Effector memory CD8-positive, alpha-beta T cell (primary cell): ENCODE results near the gene ATP2A1.
"Not testable (repeated sequence)": the region's sequence is repeated elsewhere in the genome, so short reads cannot be mapped to it uniquely, and the experiment has no call there.

Experiments used
- ATAC-seq: fragments of 150-1000 bp; cut with Tn5 transposase; replicated peaks from 2 replicates; pipeline ENCODE4 v1.10.0; 2021; ENCODE audit warnings: mild to moderate bottlenecking, moderate library complexity
- DNase-seq, 3 experiments: peaks; one replicate each; pipeline ENCODE4 v3.0.0; 2021
- H3K27ac Mint-ChIP-seq, 2 donors: one replicate each; pipeline ENCODE4 v1.8.0; 2022; ENCODE audit warnings: mild to moderate bottlenecking in 2 of 2, mixed read lengths in 2 of 2, moderate library complexity in 2 of 2
- H3K27me3 Mint-ChIP-seq, 2 donors: one replicate each; pipeline ENCODE4 v1.8.0; 2022; ENCODE audit warnings: mixed read lengths in 2 of 2
- H3K36me3 Mint-ChIP-seq: one replicate; pipeline ENCODE4 v1.8.0; 2022; ENCODE audit warnings: mild to moderate bottlenecking, moderate library complexity, mixed read lengths; ENCODE audit not compliant: insufficient read depth
- H3K4me1 Mint-ChIP-seq, 2 donors: one replicate each; pipeline ENCODE4 v1.8.0; 2022; ENCODE audit warnings: low read depth in 2 of 2, mixed read lengths in 2 of 2
- H3K4me3 Mint-ChIP-seq, 2 donors: one replicate each; pipeline ENCODE4 v1.8.0; 2022; ENCODE audit warnings: mild to moderate bottlenecking in 2 of 2, mixed read lengths in 2 of 2, moderate library complexity in 2 of 2
- H3K9me3 Mint-ChIP-seq, 2 donors: one replicate each; pipeline ENCODE4 v1.8.0; 2022; ENCODE audit warnings: mixed read lengths in 2 of 2

Gene ATP2A1

GRCh38 chr16:28931801-28932225 lies 53.5 kb downstream of the ATP2A1 start, which contains the start of gene CD19:
TSS of gene CD19 (plus strand) at chr16:28931971. CDS start at chr16:28932001, 30 bp downstream.
- no peaks in the 10 kb centered on the region for H3K27me3 Mint-ChIP-seq
- H3K4me3 Mint-ChIP-seq = peak within 1 kb of the TSS in 1 of 2 donors; percentile 41
- peak within 1 kb of the TSS; percentile 86 to 94 for H3K27ac Mint-ChIP-seq
- H3K4me1 Mint-ChIP-seq = peaks cover 15 to 16% of the 10 kb centered on the region in 2 donors
- no peak for ATAC-seq
- H3K9me3 Mint-ChIP-seq = no peaks in the 10 kb centered on the region
- no peak for DNase-seq
- peaks cover 9% of the 10 kb centered on the region for H3K36me3 Mint-ChIP-seq

- H3K36me3 Mint-ChIP-seq = peaks cover 9% of the 10 kb centered on the region
- H3K27ac Mint-ChIP-seq = peak overlapping the region in 1 of 2 donors; percentile 60
- no peaks in the 10 kb centered on the region for H3K9me3 Mint-ChIP-seq
- H3K4me3 Mint-ChIP-seq = no peak overlapping the region
- H3K27me3 Mint-ChIP-seq = no peaks in the 10 kb centered on the region
- ATAC-seq (no peak), DNase-seq (no peak)
- H3K4me1 Mint-ChIP-seq = peaks cover 16 to 17% of the 10 kb centered on the region in 2 donors
Measured at GRCh38 chr16:28932339-28933141, 54.3 kb downstream of the ATP2A1 start.

- Mint-ChIP-seq H3K9me3 (no peaks in the 10 kb centered on the region), H3K27me3 (no peaks in the 10 kb centered on the region), H3K27ac (no peak overlapping the region), H3K4me3 (no peak overlapping the region), H3K36me3 (peaks cover 9% of the 10 kb centered on the region), H3K4me1 (peaks cover 16 to 17% of the 10 kb centered on the region in 2 donors)
- no peak for ATAC-seq
- DNase-seq = no peak
Measured at GRCh38 chr16:28933171-28933570, 54.9 kb downstream of the ATP2A1 start.

- Mint-ChIP-seq H3K4me3 (no peak overlapping the region), H3K27me3 (no peaks in the 10 kb centered on the region), H3K9me3 (no peaks in the 10 kb centered on the region), H3K27ac (no peak overlapping the region), H3K4me1 (peaks cover 16 to 17% of the 10 kb centered on the region in 2 donors), H3K36me3 (peaks cover 9% of the 10 kb centered on the region)
- no peak for ATAC-seq
- DNase-seq = no peak
Measured at GRCh38 chr16:28935346-28935745, 57.1 kb downstream of the ATP2A1 start.

- ATAC-seq (peak; percentile 99), DNase-seq (peak; percentile 72 to 78 (median 73))
- Mint-ChIP-seq H3K36me3 (peaks cover 5% of the 10 kb centered on the region), H3K4me3 (peak overlapping the region; percentile 50 to 57), H3K4me1 (peaks cover 9 to 10% of the 10 kb centered on the region in 2 donors), H3K27me3 (no peaks in the 10 kb centered on the region), H3K27ac (peak overlapping the region in 1 of 2 donors; percentile 41), H3K9me3 (no peaks in the 10 kb centered on the region)
Measured at GRCh38 chr16:28935924-28936783, 57.9 kb downstream of the ATP2A1 start.

- ATAC-seq = no peak
- H3K4me1 Mint-ChIP-seq = peaks cover 9 to 10% of the 10 kb centered on the region in 2 donors
- H3K4me3 Mint-ChIP-seq = peak overlapping the region; percentile 50 to 57
- H3K27me3 Mint-ChIP-seq = no peaks in the 10 kb centered on the region
- H3K9me3 Mint-ChIP-seq = no peaks in the 10 kb centered on the region
- H3K36me3 Mint-ChIP-seq = peaks cover 5% of the 10 kb centered on the region
- no peak for DNase-seq
- H3K27ac Mint-ChIP-seq = peak overlapping the region in 1 of 2 donors; percentile 41
Measured at GRCh38 chr16:28936784-28937155, 58.5 kb downstream of the ATP2A1 start.

- Mint-ChIP-seq H3K4me1 (peaks cover 9 to 10% of the 10 kb centered on the region in 2 donors), H3K27ac (no peak overlapping the region), H3K4me3 (peak overlapping the region in 1 of 2 donors; percentile 30), H3K27me3 (no peaks in the 10 kb centered on the region), H3K9me3 (no peaks in the 10 kb centered on the region), H3K36me3 (peaks cover 5% of the 10 kb centered on the region)
- ATAC-seq (no peak), DNase-seq (no peak)
Measured at GRCh38 chr16:28937222-28937876, 59.1 kb downstream of the ATP2A1 start.

- ATAC-seq = no peak
- H3K27ac Mint-ChIP-seq = no peak overlapping the region
- DNase-seq = no peak
- no peak overlapping the region for H3K4me3 Mint-ChIP-seq
- H3K9me3 Mint-ChIP-seq = no peaks in the 10 kb centered on the region
- H3K4me1 Mint-ChIP-seq = peaks cover 9 to 10% of the 10 kb centered on the region in 2 donors
- no peaks in the 10 kb centered on the region for H3K27me3 Mint-ChIP-seq
- H3K36me3 Mint-ChIP-seq = peaks cover 5% of the 10 kb centered on the region
Measured at GRCh38 chr16:28938721-28939120, 60.4 kb downstream of the ATP2A1 start.

GRCh38 chr16:28939825-28940224 lies 61.5 kb downstream of the ATP2A1 start:
- DNase-seq, H3K36me3 Mint-ChIP-seq, ATAC-seq, H3K27ac Mint-ChIP-seq, H3K4me3 Mint-ChIP-seq, H3K9me3 Mint-ChIP-seq, H3K27me3 Mint-ChIP-seq: not testable (repeated sequence)
- H3K4me1 Mint-ChIP-seq = peaks cover 9 to 10% of the 10 kb centered on the region in 2 donors

GRCh38 chr16:28943281-28943680 lies 65.0 kb downstream of the ATP2A1 start:
- Mint-ChIP-seq H3K36me3 (no peaks in the 10 kb centered on the region), H3K4me3 (no peak overlapping the region), H3K4me1 (peaks cover 7 to 8% of the 10 kb centered on the region in 2 donors), H3K9me3 (no peaks in the 10 kb centered on the region), H3K27me3 (no peaks in the 10 kb centered on the region), H3K27ac (no peak overlapping the region)
- ATAC-seq (no peak), DNase-seq (no peak)

- DNase-seq (no peak), ATAC-seq (no peak)
- H3K27ac Mint-ChIP-seq = no peak overlapping the region
- peaks cover 9% of the 10 kb centered on the region for H3K36me3 Mint-ChIP-seq
- no peaks in the 10 kb centered on the region for H3K27me3 Mint-ChIP-seq
- no peaks in the 10 kb centered on the region for H3K9me3 Mint-ChIP-seq
- H3K4me3 Mint-ChIP-seq = no peak overlapping the region
- peaks cover 15 to 19% of the 10 kb centered on the region in 2 donors for H3K4me1 Mint-ChIP-seq
Measured at GRCh38 chr16:28946681-28947080, 68.4 kb downstream of the ATP2A1 start.

- ATAC-seq = peak; percentile 93
- H3K36me3 Mint-ChIP-seq = peaks cover 35% of the 10 kb centered on the region
Measured at GRCh38 chr16:28950648-28951409, 72.5 kb downstream of the ATP2A1 start, which contains the start of gene NFATC2IP. TSS of gene NFATC2IP (plus strand) at chr16:28950937. CDS start at chr16:28951012, 75 bp downstream.

More at GRCh38 chr16:28950648-28951409, 72.5 kb downstream of the ATP2A1 start, which contains the start of gene NFATC2IP:
- Mint-ChIP-seq H3K4me3 (peak within 1 kb of the TSS; percentile 93 to 98), H3K27me3 (no peaks in the 10 kb centered on the region), H3K9me3 (no peaks in the 10 kb centered on the region), H3K4me1 (peaks cover 15 to 33% of the 10 kb centered on the region in 2 donors), H3K27ac (peak within 1 kb of the TSS; percentile 89 to 91)
- peak; percentile 99 to 100 (median 99) for DNase-seq
